HEK293 (cell line): ENCODE measurements around the gene LCN12.

Experiments
- CTCF ChIP-seq: fragments of 450-650 bp; formaldehyde crosslinking; IDR thresholded peaks from 2 replicates; pipeline ENCODE4 v1.5.1; 2016; ENCODE audit warnings: missing biosample characterization, missing genetic modification characterization
- HOXC10 ChIP-seq: sonication (generic); formaldehyde crosslinking; IDR thresholded peaks from 2 replicates; pipeline ENCODE4 v1.8.1; 2023; ENCODE audit warnings: mild to moderate bottlenecking, missing genetic modification reagents
- PRDM6 ChIP-seq: fragments of 450-650 bp; formaldehyde crosslinking; IDR thresholded peaks from 2 replicates; pipeline ENCODE4 v1.5.1; 2017; ENCODE audit warnings: missing biosample characterization, missing genetic modification characterization
- ZBTB17 ChIP-seq: fragments of 450-650 bp; formaldehyde crosslinking; IDR thresholded peaks from 2 replicates; pipeline ENCODE4 v1.5.1; 2016; ENCODE audit warnings: missing biosample characterization, missing genetic modification characterization
- ZBTB8A ChIP-seq: fragments of 450-650 bp; formaldehyde crosslinking; IDR thresholded peaks from 2 replicates; pipeline ENCODE4 v1.5.1; 2016; ENCODE audit warnings: missing biosample characterization, missing genetic modification characterization
- ZFP3 ChIP-seq: fragments of 450-650 bp; formaldehyde crosslinking; IDR thresholded peaks from 2 replicates; pipeline ENCODE4 v1.5.1; 2016; ENCODE audit warnings: low read depth, missing biosample characterization, missing genetic modification characterization
- ZNF114 ChIP-seq: fragments of 450-650 bp; formaldehyde crosslinking; IDR thresholded peaks from 2 replicates; pipeline ENCODE4 v1.5.0; 2017; ENCODE audit warnings: missing biosample characterization, missing genetic modification characterization
- ZNF274 ChIP-seq, 2 experiments: fragments of 200-500 bp in 1 of 2; fragments of 450-650 bp in 1 of 2; sonication (Bioruptor generic) in 1 of 2; formaldehyde crosslinking in 1 of 2; IDR thresholded peaks; 2 replicates each; pipeline versions ENCODE4 v1.5.1 to v1.6.1; 2014 to 2016; ENCODE audit warnings: borderline replicate concordance in 1 of 2, inconsistent platforms in 1 of 2, low read length in 1 of 2, missing biosample characterization in 1 of 2, missing genetic modification characterization in 1 of 2
- ZNF362 ChIP-seq: fragments of 450-650 bp; formaldehyde crosslinking; IDR thresholded peaks from 2 replicates; pipeline ENCODE4 v1.5.1; 2016; ENCODE audit warnings: missing biosample characterization, missing genetic modification characterization
- ZNF513 ChIP-seq: fragments of 450-650 bp; IDR thresholded peaks from 2 replicates; pipeline ENCODE4 v1.5.1; 2018; ENCODE audit warnings: missing biosample characterization, missing genetic modification characterization
- ZNF629 ChIP-seq: fragments of 450-650 bp; formaldehyde crosslinking; IDR thresholded peaks from 2 replicates; pipeline ENCODE4 v1.5.1; 2017; ENCODE audit warnings: missing biosample characterization, missing genetic modification characterization
- ZNF837 ChIP-seq: fragments of 450-650 bp; formaldehyde crosslinking; IDR thresholded peaks from 2 replicates; pipeline ENCODE4 v1.5.1; 2016; ENCODE audit warnings: missing biosample characterization, missing genetic modification characterization

- no peak for TF ChIP-seq PRDM6
- TF ChIP-seq ZNF114 = no peak
- TF ChIP-seq CTCF = no peak
- TF ChIP-seq HOXC10 (CRISPR knock-in tag) = no peak
- no peak for TF ChIP-seq ZNF629 (tag by site-specific recombination)
- no peak for TF ChIP-seq ZNF362 (tag by site-specific recombination)
- no peak for TF ChIP-seq ZNF837 (tag by site-specific recombination)
- no peak for TF ChIP-seq ZNF274 (IDR thresholded peaks at IDR 0.05; ENCODE audit: low read length)
- TF ChIP-seq ZNF274 (tag by site-specific recombination; IDR thresholded peaks at IDR 0.05; ENCODE audit: borderline replicate concordance) = no peak
- no peak for TF ChIP-seq ZBTB8A (tag by site-specific recombination)
- no peak for TF ChIP-seq ZFP3 (tag by site-specific recombination)
- TF ChIP-seq ZNF513 = no peak
- TF ChIP-seq ZBTB17 (tag by site-specific recombination) = no peak
Observed at GRCh38 chr9:136957901-136958300, 5.8 kb downstream of the LCN12 start.
